Central memory CD8-positive, alpha-beta T cell (primary cell): ENCODE data around the gene TGFA.

Experiments used
- ATAC-seq: fragments of 150-1000 bp; cut with Tn5 transposase; replicated peaks from 2 replicates; pipeline ENCODE4 v1.10.0; 2022; ENCODE audit warnings: mild to moderate bottlenecking, moderate FRiP score, moderate number of reproducible peaks; ENCODE audit not compliant: poor library complexity, severe bottlenecking; ENCODE audit errors: extremely low read depth
- DNase-seq, 2 donors: peaks; one replicate each; pipeline ENCODE4 v3.0.0; 2021; ENCODE audit warnings: low spot score in 2 of 2
- H3K27ac Mint-ChIP-seq: one replicate; pipeline ENCODE4 v1.8.0; 2022; ENCODE audit warnings: low read depth, mild to moderate bottlenecking, moderate library complexity, mixed read lengths
- H3K27me3 Mint-ChIP-seq: one replicate; pipeline ENCODE4 v1.8.0; 2022; ENCODE audit warnings: mixed read lengths
- H3K36me3 Mint-ChIP-seq: one replicate; pipeline ENCODE4 v1.8.0; 2022; ENCODE audit warnings: mild to moderate bottlenecking, moderate library complexity, mixed read lengths; ENCODE audit not compliant: insufficient read depth
- H3K4me1 Mint-ChIP-seq: one replicate; pipeline ENCODE4 v1.8.0; 2022; ENCODE audit warnings: mixed read lengths
- H3K4me3 Mint-ChIP-seq: one replicate; pipeline ENCODE4 v1.8.0; 2022; ENCODE audit warnings: mild to moderate bottlenecking, moderate library complexity, mixed read lengths
- H3K9me3 Mint-ChIP-seq: one replicate; pipeline ENCODE4 v1.8.0; 2022; ENCODE audit warnings: mixed read lengths

The TGFA gene

DNA sequence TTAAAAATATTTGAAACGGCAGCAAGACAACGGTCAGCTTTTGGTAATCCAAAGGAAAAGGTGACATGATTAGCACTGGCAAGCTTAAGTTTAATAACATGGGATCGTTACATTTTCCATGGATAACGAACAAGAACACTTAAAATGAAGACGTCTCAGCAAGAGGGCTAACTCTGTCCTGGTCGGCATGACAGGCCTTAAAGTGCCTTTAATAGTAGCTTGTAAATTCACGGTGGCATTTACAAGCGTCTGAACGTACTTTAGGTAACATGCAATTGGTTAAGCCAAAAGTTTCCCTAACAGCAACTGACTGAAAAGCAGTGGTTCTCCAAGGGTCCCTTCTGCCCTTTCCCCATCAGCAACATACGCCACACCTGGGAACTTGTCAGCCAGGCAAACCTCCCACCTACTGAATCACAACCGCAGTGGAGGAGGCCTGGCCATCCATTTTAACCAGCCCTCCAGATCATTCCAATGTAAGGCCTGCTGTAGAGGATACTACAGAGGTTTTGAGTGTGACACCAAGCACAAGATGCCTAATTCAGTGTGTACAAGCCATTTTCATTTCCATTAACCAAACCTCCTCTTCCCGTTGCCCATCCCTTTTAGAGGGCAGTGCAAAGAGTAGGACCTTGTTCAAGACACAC lies 4.4 kb downstream of the TGFA start:
- ATAC-seq: no peak
- no peak for DNase-seq
- no peaks in the 10 kb centered on the region for H3K36me3 Mint-ChIP-seq
- H3K27me3 Mint-ChIP-seq: no peaks in the 10 kb centered on the region
- peaks cover 18% of the 10 kb centered on the region for H3K4me1 Mint-ChIP-seq
- H3K9me3 Mint-ChIP-seq: no peaks in the 10 kb centered on the region
- H3K4me3 Mint-ChIP-seq: no peak overlapping the region
- H3K27ac Mint-ChIP-seq: no peak overlapping the region

DNA sequence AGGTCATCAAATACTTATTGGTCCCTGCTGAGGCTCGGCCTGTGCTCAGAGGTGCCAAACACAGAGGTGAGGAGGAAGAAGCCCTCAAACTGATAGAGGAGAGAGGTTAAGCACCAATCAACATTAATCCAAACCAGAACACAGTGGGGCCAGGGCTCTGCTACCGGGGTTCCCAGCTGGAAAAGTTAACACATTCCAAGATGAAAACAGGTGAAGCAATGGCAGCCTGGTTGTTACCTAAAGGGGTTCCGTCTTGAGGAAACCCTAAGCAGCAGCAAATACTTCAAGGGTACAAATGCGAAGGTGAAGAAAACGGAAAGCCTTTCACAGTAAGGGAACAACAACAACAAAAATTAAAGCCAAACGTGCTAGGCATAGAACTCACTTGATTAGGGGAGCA lies 5.4 kb downstream of the TGFA start:
- no peak overlapping the region for H3K27ac Mint-ChIP-seq

DNA sequence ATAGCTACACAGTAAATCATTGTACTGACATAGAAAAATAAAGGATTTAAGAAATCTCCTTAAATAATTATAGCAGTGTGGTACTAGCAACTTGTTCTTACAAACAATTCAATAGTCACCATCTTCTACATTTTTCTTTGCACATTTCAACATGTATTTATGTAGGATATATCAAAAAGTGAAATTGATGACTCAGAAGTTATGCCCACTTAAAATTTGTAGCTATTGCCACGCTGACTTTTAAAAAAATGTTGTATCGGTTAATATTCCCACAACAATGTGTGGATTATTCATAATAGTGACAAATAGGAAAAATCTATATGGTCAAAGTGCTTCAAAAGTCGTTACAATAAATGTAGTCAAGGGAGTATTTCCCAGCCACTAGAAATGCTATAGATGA lies 6.7 kb downstream of the TGFA start:
- no peak for DNase-seq
- no peaks in the 10 kb centered on the region for H3K27me3 Mint-ChIP-seq
- no peak overlapping the region for H3K4me3 Mint-ChIP-seq
- H3K27ac Mint-ChIP-seq: no peak overlapping the region
- H3K4me1 Mint-ChIP-seq: no peaks in the 10 kb centered on the region
- no peak for ATAC-seq
- no peaks in the 10 kb centered on the region for H3K36me3 Mint-ChIP-seq
- no peaks in the 10 kb centered on the region for H3K9me3 Mint-ChIP-seq

More for the DNA sequence above, 5.4 kb downstream of the TGFA start:
- DNase-seq (no peak), ATAC-seq (no peak)
- H3K4me3 Mint-ChIP-seq: no peak overlapping the region
- H3K9me3 Mint-ChIP-seq: no peaks in the 10 kb centered on the region
- H3K36me3 Mint-ChIP-seq: no peaks in the 10 kb centered on the region
- H3K4me1 Mint-ChIP-seq: peaks cover 13% of the 10 kb centered on the region
- no peaks in the 10 kb centered on the region for H3K27me3 Mint-ChIP-seq

DNA sequence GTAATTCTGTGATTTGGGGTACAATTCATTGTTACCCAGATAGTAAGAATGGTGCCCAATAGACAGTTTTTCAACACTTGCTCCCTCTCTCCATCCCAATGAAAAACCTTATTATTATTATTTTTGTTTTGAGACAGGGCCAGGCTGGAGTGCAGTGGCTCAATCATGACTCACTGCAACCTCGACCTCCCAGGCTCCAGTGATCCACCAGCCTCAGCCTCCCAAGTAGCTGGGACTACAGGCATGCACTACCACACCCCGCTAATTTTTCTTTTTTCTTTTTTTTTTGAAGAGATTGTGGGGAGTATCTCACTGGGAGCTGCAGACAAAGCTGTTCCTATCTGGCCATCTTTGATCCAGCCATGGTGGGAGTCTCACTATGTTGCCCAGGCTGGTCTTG lies 7.2 kb downstream of the TGFA start:
- Mint-ChIP-seq H3K27me3 (no peaks in the 10 kb centered on the region), H3K4me1 (peaks cover 2% of the 10 kb centered on the region), H3K4me3 (no peak overlapping the region), H3K27ac (no peak overlapping the region), H3K36me3 (no peaks in the 10 kb centered on the region), H3K9me3 (no peaks in the 10 kb centered on the region)
- ATAC-seq (no peak), DNase-seq (no peak)

DNA sequence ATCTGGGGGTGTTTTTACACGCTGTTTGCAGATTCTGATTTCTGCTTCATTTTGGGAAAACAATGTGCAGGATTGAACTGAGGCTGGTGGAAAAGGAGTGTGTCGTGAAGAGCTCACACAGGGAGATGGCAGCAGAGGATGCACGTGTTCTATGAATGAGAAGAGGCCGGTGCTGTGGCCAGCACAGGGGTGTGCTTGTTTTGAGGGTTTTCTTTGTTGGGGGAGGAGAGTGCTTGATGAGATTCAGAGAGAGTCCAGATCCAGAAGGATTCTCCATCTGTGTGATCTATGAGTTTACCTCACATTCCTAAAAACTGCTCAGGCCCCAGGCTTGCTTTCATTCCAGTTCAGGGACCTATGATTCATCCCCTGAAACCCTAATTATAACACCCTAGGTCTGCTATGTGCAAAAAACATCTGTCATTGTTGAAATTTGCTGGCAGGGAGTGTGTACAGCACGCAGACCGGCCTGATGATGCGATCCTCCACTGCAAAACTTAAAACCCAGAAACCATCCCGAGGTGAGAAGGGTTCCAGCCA lies 12.1 kb downstream of the TGFA start:
- DNase-seq (no peak), ATAC-seq (no peak)
- Mint-ChIP-seq H3K4me3 (no peak overlapping the region), H3K27me3 (peaks cover 2% of the 10 kb centered on the region), H3K27ac (no peak overlapping the region), H3K9me3 (peaks cover under 1% of the 10 kb centered on the region), H3K36me3 (no peaks in the 10 kb centered on the region), H3K4me1 (peaks cover 5% of the 10 kb centered on the region)

DNA sequence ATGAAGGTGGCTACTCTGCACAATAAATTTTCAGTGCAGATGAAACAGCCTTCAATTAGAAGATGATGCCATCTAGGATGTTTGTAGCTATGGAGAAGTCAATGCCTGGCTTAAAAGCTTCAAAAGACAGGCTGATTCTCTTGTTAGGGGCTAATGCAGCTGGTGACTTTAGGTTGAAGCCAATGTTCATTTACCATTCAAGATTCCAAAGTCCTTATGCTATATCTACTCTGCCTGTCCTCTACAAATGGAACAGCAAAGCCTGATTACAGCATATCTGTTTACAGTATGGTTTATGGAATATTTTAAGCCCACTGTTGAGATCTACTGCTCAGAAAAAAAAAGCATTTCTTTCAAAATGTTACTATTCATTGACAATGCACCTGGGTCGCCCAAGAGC lies 15.8 kb downstream of the TGFA start:
- H3K27ac Mint-ChIP-seq: no peak overlapping the region

DNA sequence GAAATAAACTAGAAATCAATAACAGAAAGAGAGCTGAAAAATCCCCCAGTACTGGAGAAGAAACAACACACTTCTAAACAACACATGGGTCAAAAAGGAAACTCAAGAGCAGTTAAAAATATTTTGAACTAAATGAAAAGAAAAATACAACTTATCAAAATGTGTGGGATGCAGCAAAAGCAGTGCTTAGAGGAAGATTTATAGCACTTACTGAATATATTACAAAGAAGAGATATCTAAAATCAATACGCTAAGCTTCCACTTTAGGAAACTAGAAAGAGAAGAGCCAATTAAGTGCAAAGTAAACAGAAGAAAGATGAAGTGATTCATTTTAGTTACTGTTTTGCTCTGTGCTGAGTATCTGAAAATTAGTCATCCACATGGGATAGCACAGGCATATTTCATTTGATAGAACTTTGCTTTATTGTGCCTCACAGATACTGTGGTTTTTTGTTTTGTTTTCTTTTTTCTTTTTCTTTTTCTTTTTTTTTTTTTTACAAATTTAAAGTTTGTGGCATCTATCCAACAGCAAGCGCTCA lies 17.0 kb downstream of the TGFA start:
- Mint-ChIP-seq H3K4me3 (no peak overlapping the region), H3K27ac (no peak overlapping the region), H3K36me3 (no peaks in the 10 kb centered on the region), H3K9me3 (peaks cover 7% of the 10 kb centered on the region), H3K27me3 (peaks cover 13% of the 10 kb centered on the region), H3K4me1 (peaks cover 12% of the 10 kb centered on the region)
- DNase-seq (no peak), ATAC-seq (no peak)

More for the DNA sequence above, 15.8 kb downstream of the TGFA start:
- Mint-ChIP-seq H3K4me3 (no peak overlapping the region), H3K4me1 (peaks cover 10% of the 10 kb centered on the region), H3K27me3 (peaks cover 13% of the 10 kb centered on the region), H3K9me3 (peaks cover 7% of the 10 kb centered on the region), H3K36me3 (no peaks in the 10 kb centered on the region)
- DNase-seq: no peak
- no peak for ATAC-seq

DNA sequence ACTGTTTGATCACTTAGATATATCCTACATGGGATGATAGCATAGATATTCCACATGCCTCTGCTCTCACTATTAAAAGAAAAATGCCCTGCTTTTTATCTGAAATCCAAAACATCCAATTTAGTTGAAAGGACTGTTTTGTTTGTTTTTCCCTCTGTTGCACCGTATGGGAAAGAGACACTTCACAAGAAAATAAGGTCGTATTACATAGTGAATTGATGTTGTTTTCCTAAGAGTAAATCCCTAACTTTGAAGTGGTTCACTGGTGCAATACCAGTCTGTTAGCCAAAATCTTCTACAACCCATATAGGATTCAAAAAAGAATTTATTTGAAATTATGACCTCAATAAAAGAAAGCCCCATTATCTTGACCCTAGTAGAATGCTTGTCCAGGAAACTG lies 18.1 kb downstream of the TGFA start:
- Mint-ChIP-seq H3K27me3 (peaks cover 13% of the 10 kb centered on the region), H3K36me3 (no peaks in the 10 kb centered on the region), H3K4me1 (peaks cover 10% of the 10 kb centered on the region), H3K27ac (no peak overlapping the region), H3K4me3 (no peak overlapping the region), H3K9me3 (peaks cover 7% of the 10 kb centered on the region)
- ATAC-seq (no peak), DNase-seq (no peak)

DNA sequence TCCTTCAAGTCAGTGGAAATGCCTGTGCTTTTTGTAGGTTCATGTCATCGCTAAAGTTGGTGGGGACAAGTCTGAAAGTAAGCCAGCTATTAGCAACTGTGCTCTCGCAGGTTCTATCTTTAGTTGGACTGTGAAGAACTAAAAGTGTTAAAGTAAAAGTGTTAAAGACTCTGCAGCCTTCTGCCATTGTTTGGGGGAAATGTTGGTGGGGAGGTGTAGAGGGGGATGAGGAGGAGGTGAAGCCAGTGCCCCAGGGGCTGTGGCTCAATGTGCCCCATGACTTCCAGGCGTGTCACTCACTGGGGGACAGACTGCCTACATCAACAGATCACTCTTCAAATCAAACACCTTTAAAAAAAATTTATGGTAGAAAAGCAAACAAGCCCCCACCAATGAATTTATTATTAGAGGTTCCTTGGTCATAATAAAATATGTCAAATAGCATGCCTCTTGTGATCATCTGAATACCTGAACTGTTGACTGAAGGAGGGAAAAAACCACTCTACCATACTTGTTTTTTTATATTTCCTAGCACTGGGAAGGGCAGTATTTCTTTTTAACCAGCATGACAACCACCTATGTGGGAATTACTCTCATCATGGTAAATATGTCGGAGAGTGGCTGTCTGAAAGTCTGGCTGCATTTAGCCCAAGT lies 19.3 kb downstream of the TGFA start:
- ATAC-seq (no peak), DNase-seq (no peak)
- Mint-ChIP-seq H3K4me3 (no peak overlapping the region), H3K36me3 (no peaks in the 10 kb centered on the region), H3K9me3 (peaks cover 7% of the 10 kb centered on the region), H3K27ac (no peak overlapping the region), H3K27me3 (peaks cover 13% of the 10 kb centered on the region), H3K4me1 (peaks cover 10% of the 10 kb centered on the region)

DNA sequence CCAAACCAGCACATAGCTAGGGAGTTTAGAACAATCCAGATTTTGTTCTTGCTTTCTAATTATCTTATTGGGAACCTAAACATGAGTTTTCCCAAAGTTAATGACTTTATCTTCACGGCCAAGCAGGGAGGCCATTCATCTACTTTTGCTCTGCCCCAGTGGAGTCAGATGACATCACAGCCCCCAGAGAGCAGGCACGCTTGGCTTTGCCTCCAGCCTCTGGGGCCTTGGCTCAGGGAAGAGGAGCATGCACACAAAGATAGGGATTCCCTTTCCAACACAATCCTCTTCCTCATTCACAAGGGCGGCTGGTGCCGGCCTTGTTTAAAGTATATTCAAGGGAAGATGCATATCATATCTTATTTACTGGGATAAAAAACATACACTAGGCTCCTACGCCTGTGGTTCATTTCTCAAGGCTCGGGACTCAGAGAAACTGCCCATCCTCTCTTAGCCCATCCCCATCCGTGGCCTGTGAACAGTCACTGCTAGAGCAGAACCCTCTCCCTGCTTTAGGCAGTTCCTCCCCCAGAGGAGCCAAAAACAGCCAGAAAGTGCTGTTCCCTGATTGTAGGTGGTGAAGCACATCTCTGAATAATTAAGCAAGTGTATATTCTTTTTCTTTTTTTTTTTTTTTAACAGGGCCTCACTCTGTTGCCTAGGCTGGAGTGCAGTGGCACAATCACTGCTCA lies 21.2 kb downstream of the TGFA start:
- no peaks in the 10 kb centered on the region for H3K36me3 Mint-ChIP-seq
- H3K4me3 Mint-ChIP-seq: no peak overlapping the region
- H3K4me1 Mint-ChIP-seq: peaks cover 10% of the 10 kb centered on the region
- ATAC-seq (no peak), DNase-seq (no peak)
- H3K27ac Mint-ChIP-seq: no peak overlapping the region
- peaks cover 7% of the 10 kb centered on the region for H3K9me3 Mint-ChIP-seq
- peaks cover 13% of the 10 kb centered on the region for H3K27me3 Mint-ChIP-seq

DNA sequence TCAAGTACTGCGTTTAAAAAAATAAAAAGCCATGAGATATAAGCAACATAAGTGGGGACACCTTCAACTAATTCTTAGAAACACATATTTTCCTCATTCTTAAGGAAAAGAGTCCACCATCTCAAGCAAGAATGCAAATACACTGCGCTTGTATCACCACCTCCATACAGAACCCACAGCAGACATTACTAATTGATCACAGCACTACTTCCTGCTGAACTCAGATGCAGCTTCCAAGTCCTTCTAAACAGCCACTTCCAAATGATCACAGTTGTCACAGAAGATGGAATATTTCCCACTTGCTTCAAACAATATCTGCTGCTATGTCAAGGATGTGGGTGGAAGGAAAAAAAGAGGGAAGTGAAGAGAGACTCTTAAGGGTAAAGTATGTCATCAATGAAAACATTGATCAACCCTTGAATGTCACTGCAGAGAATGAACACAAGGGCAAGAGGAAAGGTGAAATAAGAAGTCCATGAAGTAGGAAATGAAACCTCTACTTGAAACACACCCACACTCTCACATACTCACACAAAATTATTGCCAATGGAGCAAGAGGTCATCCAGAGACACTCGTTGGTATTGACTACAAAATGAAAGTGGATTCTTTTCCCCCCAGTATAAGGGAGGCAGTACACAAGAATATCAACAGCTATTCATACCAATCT lies 22.1 kb downstream of the TGFA start:
- Mint-ChIP-seq H3K9me3 (peaks cover 6% of the 10 kb centered on the region), H3K4me1 (peaks cover 10% of the 10 kb centered on the region), H3K4me3 (no peak overlapping the region), H3K36me3 (no peaks in the 10 kb centered on the region), H3K27ac (no peak overlapping the region), H3K27me3 (peaks cover 11% of the 10 kb centered on the region)
- ATAC-seq (no peak), DNase-seq (no peak)

DNA sequence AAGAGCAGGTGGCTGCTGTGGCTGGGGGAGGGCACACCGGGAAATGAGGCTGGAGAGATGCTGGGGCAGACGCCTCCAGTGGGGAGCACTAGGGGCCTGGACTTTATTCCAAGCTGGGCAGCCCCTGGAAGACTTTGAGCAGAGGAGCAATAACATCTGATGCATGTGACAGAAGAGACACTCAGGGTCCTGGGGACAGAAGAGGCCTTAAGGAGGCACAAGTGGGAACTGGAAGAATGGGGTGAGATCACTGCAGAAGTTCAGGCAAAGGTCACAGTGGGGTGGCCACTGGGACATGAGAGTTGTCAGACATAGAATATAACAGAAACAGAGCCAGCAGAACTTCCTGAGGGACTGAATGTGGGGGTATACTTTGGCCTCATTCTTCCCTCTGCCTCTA lies 24.0 kb downstream of the TGFA start:
- Mint-ChIP-seq H3K27ac (no peak overlapping the region), H3K27me3 (no peaks in the 10 kb centered on the region), H3K9me3 (no peaks in the 10 kb centered on the region), H3K4me1 (peaks cover 12% of the 10 kb centered on the region), H3K36me3 (no peaks in the 10 kb centered on the region), H3K4me3 (no peak overlapping the region)
- DNase-seq: no peak
- ATAC-seq: no peak
